HG03103 (cell line): ENCODE measurements around the gene PLPPR1.

Experiments
- ATAC-seq: cut with Tn5 transposase; IDR thresholded peaks from one replicate; pipeline ENCODE4 v1.9.1; 2021; ENCODE audit warnings: low read depth; ENCODE audit not compliant: unreplicated experiment

The PLPPR1 gene

DNA sequence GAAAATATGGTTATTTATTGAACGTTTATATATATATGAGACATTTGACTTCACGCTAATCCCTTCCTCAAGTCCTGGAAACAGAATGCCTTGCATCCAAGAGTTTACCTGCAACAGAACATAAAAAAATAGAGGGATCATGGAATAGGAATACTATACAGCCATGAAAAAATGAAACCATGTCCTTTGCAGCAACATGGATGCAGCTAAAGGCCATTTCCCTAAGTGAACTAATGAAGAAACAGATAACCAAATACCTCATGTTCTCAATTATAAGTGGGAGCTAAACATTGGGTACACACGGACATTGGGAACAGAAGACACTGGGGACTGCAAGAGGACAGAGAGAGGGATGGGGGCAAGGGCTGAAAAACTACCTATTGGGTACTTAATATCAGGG is 343.3 kb downstream of the PLPPR1 start:
- ATAC-seq = no peak

DNA sequence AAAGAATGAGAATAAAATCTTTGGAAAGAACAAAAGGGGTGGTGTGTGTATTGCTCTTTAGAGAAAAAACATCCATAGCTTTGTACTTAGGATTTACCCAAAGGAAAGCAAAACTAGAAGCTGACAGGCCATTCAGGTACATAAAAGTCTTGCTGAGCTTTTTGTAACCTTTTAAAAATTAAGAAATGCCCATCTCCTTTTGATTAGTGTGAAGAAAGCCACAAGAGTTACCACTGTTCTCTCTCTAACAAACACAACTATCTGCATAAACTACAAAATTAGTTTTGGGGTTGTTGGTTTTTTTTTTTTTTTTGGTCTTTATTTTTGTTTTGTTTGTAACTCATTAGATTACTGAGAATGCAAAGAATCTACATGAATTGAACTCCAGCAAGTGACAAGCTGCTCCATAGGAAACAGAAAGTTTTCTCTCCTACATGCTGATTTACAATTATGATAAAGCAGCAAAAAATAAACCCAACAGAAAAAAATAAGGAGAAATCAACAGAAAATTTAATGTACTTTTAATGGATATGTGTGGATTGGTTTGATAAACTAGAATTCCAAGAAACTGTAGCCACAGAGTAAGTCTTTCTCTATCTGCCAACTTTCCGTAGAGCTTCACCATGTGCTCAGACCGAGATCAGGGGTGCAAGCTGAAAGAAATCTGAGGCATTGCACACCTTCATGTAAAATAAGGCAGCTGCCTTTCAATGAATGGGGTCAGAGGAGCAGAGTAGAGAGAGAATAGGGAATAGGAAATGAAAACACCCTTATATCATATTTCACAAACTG is 344.0 kb downstream of the PLPPR1 start:
- ATAC-seq = no peak
